Mesenchymal stem cell (in vitro differentiated cells and primary cell): Measurements from ENCODE around the gene RASA3.
A peak's percentile ranks its signal among the peaks of the same experiment; 100 is the strongest.
"Not testable (repeated sequence)": the region's sequence is repeated elsewhere in the genome, so short reads cannot be mapped to it uniquely, and the experiment has no call there.

Experiments used
- DNase-seq: peaks from one replicate; pipeline ENCODE4 v3.0.0-alpha.2; 2013
- H2AFZ ChIP-seq: one replicate; pipeline ENCODE4 v1.6.1; 2013; ENCODE audit warnings: low read depth, mild to moderate bottlenecking, control low read depth, inconsistent platforms, low read length, moderate library complexity
- H2AK5ac ChIP-seq: 2 replicates; pipeline ENCODE4 v1.6.1; 2013; ENCODE audit warnings: low read length, moderate library complexity, mild to moderate bottlenecking, inconsistent platforms; ENCODE audit not compliant: severe bottlenecking
- H2BK120ac ChIP-seq: one replicate; pipeline ENCODE4 v1.6.1; 2013; ENCODE audit warnings: low read depth, mild to moderate bottlenecking, inconsistent platforms, low read length, moderate library complexity
- H2BK12ac ChIP-seq, 2 experiments: one replicate each; pipeline ENCODE4 v1.6.1; 2013; ENCODE audit warnings: inconsistent platforms in 2 of 2, low read length in 2 of 2, mild to moderate bottlenecking in 2 of 2, moderate library complexity in 2 of 2, control low read depth in 1 of 2
- H2BK15ac ChIP-seq: one replicate; pipeline ENCODE4 v1.6.1; 2013; ENCODE audit warnings: mild to moderate bottlenecking, low read depth, inconsistent platforms; ENCODE audit not compliant: poor library complexity, severe bottlenecking
- H2BK5ac ChIP-seq: 2 replicates; pipeline ENCODE4 v1.6.1; 2013; ENCODE audit warnings: low read depth, mild to moderate bottlenecking, low read length, control low read depth, inconsistent platforms; ENCODE audit not compliant: poor library complexity, severe bottlenecking
- H3K14ac ChIP-seq, 2 experiments: one replicate each; pipeline ENCODE4 v1.6.1; 2013; ENCODE audit warnings: inconsistent platforms in 2 of 2, low read length in 2 of 2, control low read depth in 1 of 2, mild to moderate bottlenecking in 1 of 2, moderate library complexity in 1 of 2
- H3K18ac ChIP-seq, 2 experiments: one replicate each; pipeline ENCODE4 v1.6.1; 2013; ENCODE audit warnings: inconsistent platforms in 2 of 2, low read length in 2 of 2, control low read depth in 1 of 2, low read depth in 1 of 2, mild to moderate bottlenecking in 1 of 2
- H3K23ac ChIP-seq, 2 experiments: one replicate each; pipeline ENCODE4 v1.6.1; 2013; ENCODE audit warnings: inconsistent platforms in 2 of 2, low read length in 2 of 2, mild to moderate bottlenecking in 2 of 2, moderate library complexity in 2 of 2, control low read depth in 1 of 2
- H3K27ac ChIP-seq: 2 replicates; pipeline ENCODE4 v1.5.1; 2013; ENCODE audit warnings: mild to moderate bottlenecking, moderate library complexity, low read length, control low read depth, inconsistent platforms; ENCODE audit not compliant: poor library complexity, severe bottlenecking
- H3K27me3 ChIP-seq, 2 experiments: 2 replicates each; pipeline versions ENCODE4 v1.6.1 to v1.7.0; 2013; ENCODE audit warnings: low read length in 2 of 2, mild to moderate bottlenecking in 2 of 2, moderate library complexity in 2 of 2, control low read depth in 1 of 2, inconsistent platforms in 1 of 2; ENCODE audit not compliant: control insufficient read depth in 1 of 2, insufficient read depth in 1 of 2
- H3K36me3 ChIP-seq, 2 experiments: 2 replicates each; pipeline versions ENCODE4 v1.6.1 to v1.7.0; 2013; ENCODE audit warnings: low read length in 2 of 2, control low read depth in 1 of 2, inconsistent platforms in 1 of 2, low read depth in 1 of 2, mild to moderate bottlenecking in 1 of 2; ENCODE audit not compliant: insufficient read depth in 2 of 2, control insufficient read depth in 1 of 2
- H3K4ac ChIP-seq, 2 experiments: one replicate each; pipeline ENCODE4 v1.6.1; 2013; ENCODE audit warnings: inconsistent platforms in 2 of 2, low read length in 2 of 2, mild to moderate bottlenecking in 2 of 2, moderate library complexity in 2 of 2, control low read depth in 1 of 2, low read depth in 1 of 2
- H3K4me1 ChIP-seq: 2 replicates; pipeline ENCODE4 v1.6.1; 2013; ENCODE audit warnings: low read depth, low read length, control low read depth; ENCODE audit not compliant: control insufficient read depth, insufficient read depth
- H3K4me2 ChIP-seq: 2 replicates; pipeline ENCODE4 v1.6.1; 2013; ENCODE audit warnings: low read length, mild to moderate bottlenecking, inconsistent platforms; ENCODE audit not compliant: poor library complexity, severe bottlenecking
- H3K4me3 ChIP-seq, 2 experiments: 2 replicates each; pipeline versions ENCODE4 v1.5.1 to v1.7.0; 2013; ENCODE audit warnings: low read length in 2 of 2, mild to moderate bottlenecking in 2 of 2, control low read depth in 1 of 2, low read depth in 1 of 2; ENCODE audit not compliant: insufficient read depth in 1 of 2
- H3K79me1 ChIP-seq: replicated peaks from 2 replicates; pipeline ENCODE4 v1.6.1; 2013; ENCODE audit warnings: mild to moderate bottlenecking, control low read depth, low read length, inconsistent platforms; ENCODE audit not compliant: poor library complexity, severe bottlenecking
- H3K9ac ChIP-seq: 2 replicates; pipeline ENCODE4 v1.7.0; 2013; ENCODE audit warnings: mild to moderate bottlenecking, low read length, moderate library complexity
- H3K9me3 ChIP-seq: 2 replicates; pipeline ENCODE4 v1.7.0; 2013; ENCODE audit warnings: mild to moderate bottlenecking, low read length; ENCODE audit not compliant: control insufficient read depth
- H4K8ac ChIP-seq: one replicate; pipeline ENCODE4 v1.6.1; 2013; ENCODE audit warnings: inconsistent platforms, mild to moderate bottlenecking, low read length, moderate library complexity
- H4K91ac ChIP-seq: one replicate; pipeline ENCODE4 v1.6.1; 2013; ENCODE audit warnings: mild to moderate bottlenecking, low read length, inconsistent platforms
- WGBS: methylation state at CpG from one replicate; pipeline ENCODE4 v1.1.7; 2013; ENCODE audit warnings: mixed read lengths; 5-methylcytosine and 5-hydroxymethylcytosine counted together

Gene RASA3

GRCh38 chr13:114114006-114114640 lies 18.3 kb downstream of the RASA3 start:
- H4K8ac ChIP-seq, result peak overlapping the region; percentile 28
- peaks cover 70% of the 10 kb centered on the region for H3K4me1 ChIP-seq
- no peak overlapping the region for H3K4me3 ChIP-seq
- peaks cover 18 to 32% of the 10 kb centered on the region in 2 experiments for H3K36me3 ChIP-seq
- no peaks in the 10 kb centered on the region for H3K27me3 ChIP-seq
- peak overlapping the region; percentile 53 for H4K91ac ChIP-seq
- no peak overlapping the region for H2BK5ac ChIP-seq
- H3K9ac ChIP-seq, result no peak overlapping the region
- H3K4ac ChIP-seq, result peak overlapping the region; percentile 33 to 35
- H2AK5ac ChIP-seq, result peak overlapping the region; percentile 47
- H2BK120ac ChIP-seq, result no peak overlapping the region
- no peaks in the 10 kb centered on the region for H3K79me1 ChIP-seq
- H3K23ac ChIP-seq, result no peak overlapping the region
- H3K4me2 ChIP-seq, result no peak overlapping the region
- 96% methylated on average over 18 of the region's 18 CpGs for WGBS
- H3K27ac ChIP-seq, result peak overlapping the region; percentile 77
- no peaks in the 10 kb centered on the region for H3K9me3 ChIP-seq
- H2BK12ac ChIP-seq, result peak overlapping the region; percentile 11 to 91
- peak overlapping the region in 1 of 2 experiments; percentile 90 for H3K14ac ChIP-seq
- H2AFZ ChIP-seq, result no peak overlapping the region
- peak overlapping the region; percentile 85 to 95 for H3K18ac ChIP-seq
- DNase-seq, result no peak
- H2BK15ac ChIP-seq, result peak overlapping the region; percentile 26

GRCh38 chr13:114113395-114113794 lies 19.0 kb downstream of the RASA3 start:
- H2BK5ac ChIP-seq, H2BK15ac ChIP-seq, H3K9me3 ChIP-seq, DNase-seq, H3K9ac ChIP-seq, H3K27me3 ChIP-seq, H2AFZ ChIP-seq, H3K4me3 ChIP-seq, H3K23ac ChIP-seq, H3K4me2 ChIP-seq, H3K79me1 ChIP-seq: not testable (repeated sequence)
- Histone ChIP-seq H3K14ac (peak overlapping the region in 1 of 2 experiments; percentile 13), H3K27ac (peak overlapping the region; percentile 84), H2AK5ac (peak overlapping the region; percentile 98), H4K91ac (peak overlapping the region; percentile 99), H3K4ac (peak overlapping the region in 1 of 2 experiments; percentile 98), H2BK12ac (peak overlapping the region; percentile 94 to 98), H2BK120ac (peak overlapping the region; percentile 91), H3K4me1 (peaks cover 77% of the 10 kb centered on the region), H4K8ac (peak overlapping the region; percentile 59), H3K18ac (peak overlapping the region; percentile 98), H3K36me3 (peaks cover 26 to 40% of the 10 kb centered on the region in 2 experiments)
- 89% methylated on average over 2 of the region's 21 CpGs for WGBS

GRCh38 chr13:114112826-114113322 lies 19.5 kb downstream of the RASA3 start:
- peak overlapping the region; percentile 98 for H3K18ac ChIP-seq
- H3K14ac ChIP-seq, result peak overlapping the region; percentile 67 to 96
- peak overlapping the region; percentile 67 for H2BK5ac ChIP-seq
- no peak overlapping the region for H3K4me3 ChIP-seq
- peak overlapping the region; percentile 97 to 98 for H3K4ac ChIP-seq
- H4K8ac ChIP-seq, result peak overlapping the region; percentile 98
- H3K27me3 ChIP-seq, result no peaks in the 10 kb centered on the region
- peak overlapping the region; percentile 84 for H3K27ac ChIP-seq
- WGBS, result 43% methylated on average over 12 of the region's 12 CpGs
- peak overlapping the region; percentile 94 for H2BK15ac ChIP-seq
- H3K36me3 ChIP-seq, result peaks cover 27 to 45% of the 10 kb centered on the region in 2 experiments
- peak overlapping the region; percentile 97 to 98 for H2BK12ac ChIP-seq
- peaks cover 82% of the 10 kb centered on the region for H3K4me1 ChIP-seq
- peak overlapping the region; percentile 95 for H2BK120ac ChIP-seq
- no peak overlapping the region for H3K9ac ChIP-seq
- peak overlapping the region in 1 of 2 experiments; percentile 75 for H3K23ac ChIP-seq
- H3K79me1 ChIP-seq, result no peaks in the 10 kb centered on the region
- no peaks in the 10 kb centered on the region for H3K9me3 ChIP-seq
- H2AK5ac ChIP-seq, result peak overlapping the region; percentile 98
- no peak overlapping the region for H2AFZ ChIP-seq
- H4K91ac ChIP-seq, result peak overlapping the region; percentile 99
- DNase-seq, result peak; percentile 70
- H3K4me2 ChIP-seq, result peak overlapping the region; percentile 23

GRCh38 chr13:114112231-114112825 lies 20.1 kb downstream of the RASA3 start:
- H2AFZ ChIP-seq, result no peak overlapping the region
- WGBS, result 44% methylated on average over 25 of the region's 25 CpGs
- H3K27me3 ChIP-seq, result no peaks in the 10 kb centered on the region
- peaks cover 81% of the 10 kb centered on the region for H3K4me1 ChIP-seq
- peak overlapping the region; percentile 99 for H4K91ac ChIP-seq
- peak overlapping the region; percentile 97 to 98 for H3K4ac ChIP-seq
- H3K9ac ChIP-seq, result peak overlapping the region; percentile 63
- no peaks in the 10 kb centered on the region for H3K79me1 ChIP-seq
- peaks cover 27 to 41% of the 10 kb centered on the region in 2 experiments for H3K36me3 ChIP-seq
- peak overlapping the region; percentile 98 for H3K18ac ChIP-seq
- H2AK5ac ChIP-seq, result peak overlapping the region; percentile 98
- H2BK12ac ChIP-seq, result peak overlapping the region; percentile 94 to 97
- no peak for DNase-seq
- peak overlapping the region in 1 of 2 experiments; percentile 46 for H3K23ac ChIP-seq
- H3K4me3 ChIP-seq, result no peak overlapping the region
- H2BK5ac ChIP-seq, result peak overlapping the region; percentile 67
- peak overlapping the region; percentile 67 to 96 for H3K14ac ChIP-seq
- H4K8ac ChIP-seq, result peak overlapping the region; percentile 98
- no peaks in the 10 kb centered on the region for H3K9me3 ChIP-seq
- peak overlapping the region; percentile 95 for H2BK120ac ChIP-seq
- peak overlapping the region; percentile 23 for H3K4me2 ChIP-seq
- peak overlapping the region; percentile 82 for H2BK15ac ChIP-seq
- peak overlapping the region; percentile 84 for H3K27ac ChIP-seq
